Fibroblast of lung (primary cell): ENCODE measurements around the gene RBMS1.

ENCODE experiments used
- EZH2 ChIP-seq: IDR thresholded peaks from 2 replicates; pipeline ENCODE4 v1.5.1; 2012; ENCODE audit warnings: low read length, control low read depth, mild to moderate bottlenecking; ENCODE audit errors: missing control alignments
- TF ChIP-seq, protein P1 (sequence below), 2 donors: IDR thresholded peaks in 1 of 2; conservative IDR thresholded peaks in 1 of 2; 1 replicate in 1 of 2; 2 replicates in 1 of 2; pipeline ENCODE4 v1.5.1; 2011 to 2012; ENCODE audit warnings: low read length in 2 of 2, control low read depth in 1 of 2, inconsistent platforms in 1 of 2, low read depth in 1 of 2, mild to moderate bottlenecking in 1 of 2

DNA sequence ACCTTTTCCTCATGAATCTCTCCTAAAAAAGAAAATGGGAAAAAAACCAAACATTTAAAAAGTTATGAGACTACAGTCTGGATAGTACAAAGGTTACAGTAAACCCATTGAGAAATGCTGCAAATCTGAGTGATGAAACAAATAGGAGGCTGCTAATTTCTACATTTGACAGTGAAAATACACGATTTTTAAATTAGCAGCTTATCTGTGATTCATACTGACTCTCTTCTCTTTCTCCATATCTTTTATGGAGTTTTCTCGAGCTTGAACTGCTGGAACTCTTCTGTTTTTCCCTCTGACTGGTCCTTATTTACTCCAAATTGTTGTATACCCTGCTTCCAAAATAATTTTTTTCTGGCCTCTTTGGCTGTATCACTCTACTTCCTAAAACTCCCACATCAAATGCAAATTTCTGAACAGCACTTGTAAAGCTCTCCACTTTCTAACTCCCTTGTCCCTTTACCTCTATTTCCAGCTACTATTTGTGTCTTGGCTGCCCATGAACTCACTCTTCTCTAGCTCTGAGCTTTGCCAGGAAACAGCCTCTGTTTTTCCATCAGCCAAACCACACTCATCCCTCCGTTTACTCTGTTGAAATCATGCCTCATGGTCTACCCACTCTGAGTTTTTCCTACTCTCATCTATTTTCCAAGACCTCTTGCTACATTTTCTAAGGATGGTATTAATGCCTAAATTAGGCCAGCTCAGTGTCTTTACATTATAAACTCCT is 73.7 kb downstream of the RBMS1 start:
- TF ChIP-seq, protein P1, sequence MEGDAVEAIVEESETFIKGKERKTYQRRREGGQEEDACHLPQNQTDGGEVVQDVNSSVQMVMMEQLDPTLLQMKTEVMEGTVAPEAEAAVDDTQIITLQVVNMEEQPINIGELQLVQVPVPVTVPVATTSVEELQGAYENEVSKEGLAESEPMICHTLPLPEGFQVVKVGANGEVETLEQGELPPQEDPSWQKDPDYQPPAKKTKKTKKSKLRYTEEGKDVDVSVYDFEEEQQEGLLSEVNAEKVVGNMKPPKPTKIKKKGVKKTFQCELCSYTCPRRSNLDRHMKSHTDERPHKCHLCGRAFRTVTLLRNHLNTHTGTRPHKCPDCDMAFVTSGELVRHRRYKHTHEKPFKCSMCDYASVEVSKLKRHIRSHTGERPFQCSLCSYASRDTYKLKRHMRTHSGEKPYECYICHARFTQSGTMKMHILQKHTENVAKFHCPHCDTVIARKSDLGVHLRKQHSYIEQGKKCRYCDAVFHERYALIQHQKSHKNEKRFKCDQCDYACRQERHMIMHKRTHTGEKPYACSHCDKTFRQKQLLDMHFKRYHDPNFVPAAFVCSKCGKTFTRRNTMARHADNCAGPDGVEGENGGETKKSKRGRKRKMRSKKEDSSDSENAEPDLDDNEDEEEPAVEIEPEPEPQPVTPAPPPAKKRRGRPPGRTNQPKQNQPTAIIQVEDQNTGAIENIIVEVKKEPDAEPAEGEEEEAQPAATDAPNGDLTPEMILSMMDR (conservative IDR thresholded peaks at IDR 0.05 in 1 of 2, IDR thresholded peaks at IDR 0.05 in 1 of 2; ENCODE audit: low read depth in 1 of 2, low read length in 2 of 2): no peak
- TF ChIP-seq EZH2: no peak
